ENCODE results near the gene CLN6. TPM values are rescaled to one million over a fixed set of nuclear protein-coding genes. Genes with fewer than 3 reads are reported as not detected.

CLN6 gene
- total RNA-seq, 1 experiment from 2014 or later = 31.4 TPM

GRCh38 chr15:68201153-68201878, 28.2 kb downstream of the CLN6 start:
- intact Hi-C loops (cut with micrococcal nuclease) = no loop called here
- no peak for DNase-seq (ENCODE audit: unreplicated experiment)
- Mint-ChIP-seq H3K9me3 (ENCODE audit: unreplicated experiment) (no peaks in the 10 kb centered on the region), H3K4me1 (ENCODE audit: insufficient read depth, unreplicated experiment) (no peaks in the 10 kb centered on the region), H3K36me3 (ENCODE audit: insufficient read depth, unreplicated experiment) (peaks cover 40% of the 10 kb centered on the region), H3K27me3 (ENCODE audit: insufficient read depth, unreplicated experiment) (no peaks in the 10 kb centered on the region), H3K27ac (ENCODE audit: low read depth, unreplicated experiment) (no peak overlapping the region), H3K4me3 (ENCODE audit: unreplicated experiment) (no peak overlapping the region)
- POLR2A ChIA-PET = interaction anchor here (0.6 kb wide), 2 partner anchors 78 to 193 kb away, joined by 3 to 4 read pairs; no protein-coding TSS in a partner anchor
- CTCF ChIA-PET = interaction anchor here (1.4 to 2.4 kb wide), 3 partner anchors 9 to 13 kb away, joined by 5 to 17 read pairs (median 6); no protein-coding TSS in a partner anchor
- no peak for TF ChIP-seq CTCF (IDR thresholded peaks at IDR 0.05; ENCODE audit: unreplicated experiment)
- no TSS peak for BruUV-seq (replicated peaks)

DNA sequence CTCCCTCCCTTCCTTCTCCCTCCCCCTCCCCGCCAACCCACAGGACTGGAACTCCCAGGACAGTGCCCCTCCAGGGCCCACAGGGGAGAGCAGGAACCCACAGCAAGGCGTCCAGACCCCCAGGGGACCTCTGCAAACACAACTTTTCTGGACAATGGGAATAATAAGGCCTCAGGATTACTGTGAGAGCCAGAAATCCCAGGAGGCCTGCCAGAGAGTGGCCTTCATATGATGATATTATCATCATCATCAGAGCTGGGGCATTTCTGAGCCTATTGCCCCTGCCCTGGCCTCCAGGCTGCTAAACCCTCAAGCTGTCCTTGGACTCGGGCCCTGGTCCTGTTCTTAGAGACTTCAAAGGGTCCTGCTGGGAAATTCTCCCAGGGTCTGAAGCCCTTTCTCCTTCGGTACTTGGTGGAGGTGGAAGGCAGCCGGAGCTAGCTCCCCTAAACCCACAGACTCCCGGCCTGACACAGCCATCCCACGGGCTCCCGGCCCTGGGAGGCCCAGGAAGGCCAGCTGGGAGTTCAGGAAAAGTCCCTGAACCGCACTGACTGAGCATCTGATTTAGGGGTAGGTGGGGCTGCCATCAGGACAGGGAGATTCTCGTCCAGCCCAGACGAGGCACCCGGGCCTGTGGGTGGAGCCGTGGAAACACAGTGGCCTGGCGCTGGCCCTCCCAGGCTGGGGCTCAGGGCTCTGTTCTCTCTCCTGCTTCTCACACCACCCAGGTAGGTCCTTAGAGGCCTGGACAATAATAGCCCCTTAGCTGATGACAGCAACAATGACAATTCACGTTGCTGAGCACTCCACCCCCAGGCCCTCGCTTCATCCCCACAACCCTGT, 29.3 kb downstream of the CLN6 start:
- POLR2A ChIA-PET = no interaction called here
- CTCF ChIA-PET = interaction anchor here (0.6 to 2.4 kb wide), 2 partner anchors 10 to 1582 kb away, joined by 3 to 17 read pairs; no protein-coding TSS in a partner anchor
- no peaks in the 10 kb centered on the region for H3K27me3 Mint-ChIP-seq (ENCODE audit: insufficient read depth, unreplicated experiment)
- no peaks in the 10 kb centered on the region for H3K4me1 Mint-ChIP-seq (ENCODE audit: insufficient read depth, unreplicated experiment)
- H3K27ac Mint-ChIP-seq (ENCODE audit: low read depth, unreplicated experiment) = peak overlapping the region; percentile 40
- intact Hi-C loops (cut with micrococcal nuclease) = no loop called here
- DNase-seq (ENCODE audit: unreplicated experiment) = no peak
- H3K9me3 Mint-ChIP-seq (ENCODE audit: unreplicated experiment) = no peaks in the 10 kb centered on the region
- BruUV-seq (replicated peaks) = TSS peak; percentile 7
- TF ChIP-seq CTCF (IDR thresholded peaks at IDR 0.05; ENCODE audit: unreplicated experiment) = no peak
- peaks cover 51% of the 10 kb centered on the region for H3K36me3 Mint-ChIP-seq (ENCODE audit: insufficient read depth, unreplicated experiment)
- H3K4me3 Mint-ChIP-seq (ENCODE audit: unreplicated experiment) = no peak overlapping the region

- peak overlapping the region; percentile 40 for H3K27ac Mint-ChIP-seq (ENCODE audit: low read depth, unreplicated experiment)
- peaks cover 55% of the 10 kb centered on the region for H3K36me3 Mint-ChIP-seq (ENCODE audit: insufficient read depth, unreplicated experiment)
- ChIA-PET CTCF (no interaction called here), POLR2A (interaction anchor here (1.2 to 1.4 kb wide), 2 partner anchors 14 to 18 kb away, joined by 3 to 4 read pairs; no protein-coding TSS in a partner anchor)
- no peak overlapping the region for H3K4me3 Mint-ChIP-seq (ENCODE audit: unreplicated experiment)
- DNase-seq (ENCODE audit: unreplicated experiment) = no peak
- no peaks in the 10 kb centered on the region for H3K4me1 Mint-ChIP-seq (ENCODE audit: insufficient read depth, unreplicated experiment)
- no peaks in the 10 kb centered on the region for H3K27me3 Mint-ChIP-seq (ENCODE audit: insufficient read depth, unreplicated experiment)
- no peak for TF ChIP-seq CTCF (IDR thresholded peaks at IDR 0.05; ENCODE audit: unreplicated experiment)
- no TSS peak for BruUV-seq (replicated peaks)
- intact Hi-C loops (cut with micrococcal nuclease) = no loop called here
- H3K9me3 Mint-ChIP-seq (ENCODE audit: unreplicated experiment) = no peaks in the 10 kb centered on the region
Measured at GRCh38 chr15:68199340-68199739, 30.2 kb downstream of the CLN6 start.
